Measurements from ENCODE around the gene SERPINI2.

SERPINI2 gene

GRCh38 chr3:167480748-167481147 is 6.9 kb upstream of the SERPINI2 start:
- no peak for TF ChIP-seq GATA3 (IDR thresholded peaks at IDR 0.05; ENCODE audit: low read depth, low read length)
- TF ChIP-seq GATA2 (IDR thresholded peaks at IDR 0.05; ENCODE audit: low read depth, low read length), result no peak

- TF ChIP-seq GATA3 (IDR thresholded peaks at IDR 0.05; ENCODE audit: low read depth, low read length) (no peak), GATA2 (IDR thresholded peaks at IDR 0.05; ENCODE audit: low read depth, low read length) (no peak)
Observed at GRCh38 chr3:167469381-167469780, 4.5 kb downstream of the SERPINI2 start.

DNA sequence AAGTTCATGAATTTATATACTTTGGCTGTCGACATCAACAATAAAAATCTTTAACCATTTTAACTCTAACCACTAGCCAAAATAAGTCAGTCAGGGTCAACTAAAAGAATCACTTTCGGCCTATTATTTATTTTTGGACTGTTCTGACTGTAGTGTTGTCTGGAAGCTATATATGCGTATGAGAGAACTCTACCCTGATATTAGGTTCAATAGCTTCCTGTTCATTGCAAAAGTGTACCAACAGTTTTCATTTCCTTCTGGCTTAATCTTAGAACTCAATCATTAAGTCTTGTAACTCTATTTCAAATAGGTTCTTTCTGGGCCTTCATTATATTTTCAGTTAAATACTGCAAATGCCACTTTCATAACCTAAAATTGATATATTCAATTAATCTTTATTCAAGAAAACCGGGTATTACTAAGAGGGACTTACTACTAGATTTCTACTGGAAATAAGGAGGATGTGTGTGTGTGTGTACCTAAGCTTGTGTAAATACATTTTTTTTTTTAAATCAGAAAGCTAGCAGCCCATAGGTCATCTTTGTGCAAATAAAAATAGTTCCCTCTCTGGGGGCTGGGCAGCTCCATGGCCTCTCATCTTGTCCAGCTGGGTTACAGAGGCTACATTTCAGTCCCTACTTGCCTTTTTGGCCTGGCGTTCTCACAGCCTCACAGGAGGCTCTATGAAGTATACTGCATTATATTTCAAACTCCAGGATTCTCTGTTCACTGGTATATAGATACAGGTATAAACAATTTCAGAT is 5.8 kb downstream of the SERPINI2 start:
- TF ChIP-seq GATA3 (IDR thresholded peaks at IDR 0.05; ENCODE audit: low read depth, low read length) (no peak), GATA2 (IDR thresholded peaks at IDR 0.05; ENCODE audit: low read depth, low read length) (no peak)

- TF ChIP-seq GATA2 (IDR thresholded peaks at IDR 0.05; ENCODE audit: low read depth, low read length) (no peak), GATA3 (IDR thresholded peaks at IDR 0.05; ENCODE audit: low read depth, low read length) (no peak)
Observed at GRCh38 chr3:167466966-167467365, 6.9 kb downstream of the SERPINI2 start.

DNA sequence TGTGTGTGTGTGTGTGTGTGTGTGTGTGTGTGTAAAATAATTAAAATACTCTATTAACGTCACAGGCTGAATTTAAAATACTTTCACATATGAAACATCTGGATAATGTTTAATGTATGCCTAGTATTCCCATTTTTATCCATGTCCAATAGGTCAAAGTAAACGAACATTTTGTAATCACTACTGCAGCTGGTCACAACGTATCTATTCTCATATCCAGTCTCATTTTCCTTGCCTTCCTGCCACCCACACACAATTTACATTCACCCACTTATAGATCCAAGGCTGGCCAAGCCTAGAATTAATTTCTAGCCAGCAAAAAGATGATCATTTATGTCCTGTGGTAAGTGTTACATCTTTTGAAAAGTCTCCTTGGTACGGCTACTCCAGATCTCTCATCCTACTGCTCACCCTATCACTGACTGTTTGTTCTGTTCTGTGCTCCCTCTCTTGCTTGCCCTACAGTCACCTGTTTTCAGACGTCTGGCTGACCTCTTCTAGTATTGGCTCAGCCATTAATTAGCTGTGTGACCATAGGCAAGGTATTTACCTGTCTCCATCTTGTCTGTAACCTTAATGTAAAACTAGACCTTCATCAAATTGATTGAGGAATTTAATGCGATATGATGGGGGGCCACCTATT is 17.6 kb downstream of the SERPINI2 start:
- no peak for TF ChIP-seq GATA2 (IDR thresholded peaks at IDR 0.05; ENCODE audit: low read depth, low read length)
- TF ChIP-seq GATA3 (IDR thresholded peaks at IDR 0.05; ENCODE audit: low read depth, low read length), result no peak

DNA sequence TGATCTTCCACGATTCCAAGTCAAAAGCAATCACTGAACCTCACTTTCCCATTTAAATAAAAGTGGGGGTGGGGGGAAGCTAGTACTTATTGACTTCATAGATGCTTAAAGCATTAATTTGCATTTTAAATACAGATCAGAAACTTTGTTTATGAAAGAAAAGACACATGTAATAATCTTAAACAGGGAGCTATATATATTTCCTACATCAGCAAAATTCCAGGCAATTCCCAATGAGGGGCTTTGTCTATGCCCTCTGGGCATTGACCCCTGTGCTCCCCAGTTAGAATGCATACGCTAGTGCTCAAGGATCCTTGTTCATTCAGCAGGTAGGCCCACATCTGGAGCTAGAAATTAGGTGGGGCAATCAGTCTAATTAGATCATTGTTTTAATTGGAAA is 20.0 kb downstream of the SERPINI2 start:
- TF ChIP-seq GATA3 (IDR thresholded peaks at IDR 0.05; ENCODE audit: low read depth, low read length) (no peak), GATA2 (IDR thresholded peaks at IDR 0.05; ENCODE audit: low read depth, low read length) (no peak)

DNA sequence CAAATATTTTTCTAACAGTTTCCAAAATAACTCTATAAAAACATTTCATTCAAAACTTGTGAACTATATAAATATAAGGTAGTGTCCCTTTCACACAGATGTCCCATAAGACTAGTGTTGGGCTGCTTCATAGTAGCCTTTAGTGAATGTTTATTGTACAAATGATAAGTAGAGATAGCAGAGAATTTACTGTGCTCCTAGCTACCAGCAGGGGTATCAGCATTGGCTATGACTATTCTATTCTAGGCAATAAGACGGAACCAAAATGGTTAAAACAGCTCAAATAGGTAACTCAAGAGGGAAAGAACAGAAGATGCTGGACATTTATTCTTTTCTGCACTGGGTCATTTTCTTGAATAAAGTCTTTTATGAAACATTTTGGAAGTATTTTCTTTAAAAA is 22.6 kb downstream of the SERPINI2 start:
- no peak for TF ChIP-seq GATA3 (IDR thresholded peaks at IDR 0.05; ENCODE audit: low read depth, low read length)
- no peak for TF ChIP-seq GATA2 (IDR thresholded peaks at IDR 0.05; ENCODE audit: low read depth, low read length)

- TF ChIP-seq GATA2 (IDR thresholded peaks at IDR 0.05; ENCODE audit: low read depth, low read length) (no peak), GATA3 (IDR thresholded peaks at IDR 0.05; ENCODE audit: low read depth, low read length) (no peak)
Observed at GRCh38 chr3:167450675-167451074, 23.2 kb downstream of the SERPINI2 start.

DNA sequence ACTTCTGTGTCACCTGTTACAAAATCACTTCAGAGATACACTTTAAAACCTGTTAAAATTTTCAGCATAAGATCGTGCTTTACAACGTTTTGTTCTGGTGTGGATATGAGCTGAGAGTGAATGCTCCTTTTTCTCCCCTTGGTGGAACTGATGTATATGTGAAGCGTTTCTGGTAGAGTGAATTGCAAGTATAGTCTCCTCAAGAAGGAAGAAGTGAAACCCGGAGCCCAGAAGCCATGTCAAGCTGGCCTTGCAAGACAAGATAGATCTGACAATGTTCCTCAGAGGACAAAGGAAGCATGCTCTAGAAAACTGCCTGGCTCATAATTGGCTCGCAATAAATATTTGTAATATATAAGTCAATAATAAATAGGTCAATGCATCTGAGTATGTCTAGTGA is 23.6 kb downstream of the SERPINI2 start:
- TF ChIP-seq GATA3 (IDR thresholded peaks at IDR 0.05; ENCODE audit: low read depth, low read length) (no peak), GATA2 (IDR thresholded peaks at IDR 0.05; ENCODE audit: low read depth, low read length) (no peak)

DNA sequence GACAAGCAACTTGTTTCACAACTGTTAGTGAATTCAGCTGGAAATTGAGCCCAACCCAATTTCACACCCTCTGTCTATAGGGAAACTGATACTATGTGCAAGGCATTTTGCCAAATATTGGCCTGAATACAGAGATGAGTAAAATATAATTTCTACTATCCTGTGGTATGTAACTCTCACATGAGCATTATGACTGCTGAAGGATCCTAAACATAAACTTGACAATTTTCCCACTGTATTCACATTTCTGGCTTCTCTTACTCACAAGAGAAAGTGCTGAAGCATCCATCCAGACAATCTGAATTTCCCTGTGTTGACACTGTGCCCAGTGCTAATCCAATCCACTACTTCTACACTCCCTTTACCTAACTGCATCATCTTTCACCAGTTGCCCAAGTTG is 28.4 kb downstream of the SERPINI2 start:
- TF ChIP-seq GATA3 (IDR thresholded peaks at IDR 0.05; ENCODE audit: low read depth, low read length), result no peak
- no peak for TF ChIP-seq GATA2 (IDR thresholded peaks at IDR 0.05; ENCODE audit: low read depth, low read length)

GRCh38 chr3:167441256-167441655 is 32.6 kb downstream of the SERPINI2 start:
- TF ChIP-seq GATA3 (IDR thresholded peaks at IDR 0.05; ENCODE audit: low read depth, low read length), result no peak
- TF ChIP-seq GATA2 (IDR thresholded peaks at IDR 0.05; ENCODE audit: low read depth, low read length), result no peak

DNA sequence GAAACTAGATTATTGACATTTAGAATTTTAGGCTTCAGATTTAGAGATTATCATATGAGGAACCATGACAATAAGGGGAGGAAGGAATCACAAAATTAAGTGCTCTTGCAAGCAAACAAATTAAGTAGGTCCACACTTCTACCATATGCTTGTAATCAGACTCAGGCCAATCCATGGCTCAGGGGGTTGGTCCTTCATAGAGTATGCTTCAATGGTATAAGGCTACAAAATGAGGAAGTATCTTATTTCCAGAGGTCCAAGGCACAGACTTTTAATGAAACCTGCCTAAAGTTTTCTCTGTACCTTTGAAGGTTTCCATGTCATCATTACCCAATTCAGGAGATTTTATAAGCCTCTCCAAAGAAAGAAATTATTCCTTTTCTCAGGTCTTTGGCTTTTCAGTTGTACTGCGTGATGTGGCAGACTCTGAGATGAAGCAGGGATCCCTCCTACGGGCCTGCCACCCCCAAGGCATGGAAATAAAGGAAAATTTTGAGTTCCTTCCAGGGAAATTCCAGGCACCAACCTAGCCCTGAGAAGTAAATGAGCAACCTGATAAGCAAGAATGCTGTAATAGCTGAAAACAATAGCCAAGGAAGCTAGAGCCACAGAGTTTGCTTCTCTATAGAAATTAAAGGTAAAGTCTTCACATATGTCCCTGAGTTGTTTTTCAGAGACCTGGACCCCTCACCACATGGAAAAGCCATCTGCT is 36.3 kb downstream of the SERPINI2 start:
- TF ChIP-seq GATA2 (IDR thresholded peaks at IDR 0.05; ENCODE audit: low read depth, low read length) (no peak), GATA3 (IDR thresholded peaks at IDR 0.05; ENCODE audit: low read depth, low read length) (no peak)

GRCh38 chr3:167409611-167410010 is 64.2 kb downstream of the SERPINI2 start:
- TF ChIP-seq GATA2 (IDR thresholded peaks at IDR 0.05; ENCODE audit: low read depth, low read length), result no peak
- TF ChIP-seq GATA3 (IDR thresholded peaks at IDR 0.05; ENCODE audit: low read depth, low read length), result no peak

- no peak for TF ChIP-seq GATA3 (IDR thresholded peaks at IDR 0.05; ENCODE audit: low read depth, low read length)
- no peak for TF ChIP-seq GATA2 (IDR thresholded peaks at IDR 0.05; ENCODE audit: low read depth, low read length)
Observed at GRCh38 chr3:167406876-167407492, 66.9 kb downstream of the SERPINI2 start.

Data from SH-SY5Y (cell line).